GM21619 (cell line): ENCODE data around the gene IGFALS.

ENCODE experiments used
- ATAC-seq: cut with Tn5 transposase; IDR thresholded peaks from one replicate; pipeline ENCODE4 v1.9.1; 2021; ENCODE audit not compliant: unreplicated experiment

Gene IGFALS

GRCh38 chr16:1767116-1767994 lies 26.1 kb downstream of the IGFALS start:
- ATAC-seq, result no peak

GRCh38 chr16:1766701-1767100 lies 26.8 kb downstream of the IGFALS start:
- ATAC-seq, result no peak

GRCh38 chr16:1766231-1766630 lies 27.3 kb downstream of the IGFALS start:
- no peak for ATAC-seq

GRCh38 chr16:1765826-1766225 lies 27.7 kb downstream of the IGFALS start:
- no peak for ATAC-seq

GRCh38 chr16:1764971-1765370 lies 28.5 kb downstream of the IGFALS start:
- no peak for ATAC-seq

GRCh38 chr16:1763521-1764511 lies 29.7 kb downstream of the IGFALS start:
- ATAC-seq, result no peak

GRCh38 chr16:1762879-1763520 lies 30.5 kb downstream of the IGFALS start:
- ATAC-seq, result no peak

- no peak for ATAC-seq
These were observed 31.2 kb downstream of the IGFALS start for GRCh38 chr16:1762196-1762878.

- ATAC-seq, result no peak
These were observed 31.8 kb downstream of the IGFALS start for GRCh38 chr16:1761751-1762150.

- no peak for ATAC-seq
These were observed 32.6 kb downstream of the IGFALS start for GRCh38 chr16:1760911-1761310.

- ATAC-seq, result no peak
These were observed 34.0 kb downstream of the IGFALS start for GRCh38 chr16:1759511-1759910.

- ATAC-seq, result no peak
These were observed 34.6 kb downstream of the IGFALS start for GRCh38 chr16:1758923-1759322.

GRCh38 chr16:1757714-1758461 lies 35.6 kb downstream of the IGFALS start:
- no peak for ATAC-seq

GRCh38 chr16:1754204-1754603 lies 39.3 kb downstream of the IGFALS start:
- no peak for ATAC-seq

GRCh38 chr16:1752853-1753252 lies 40.7 kb downstream of the IGFALS start:
- no peak for ATAC-seq

- no peak for ATAC-seq
These were observed 41.6 kb downstream of the IGFALS start for GRCh38 chr16:1751946-1752345.

- no peak for ATAC-seq
These were observed 44.1 kb downstream of the IGFALS start for GRCh38 chr16:1749152-1750117.

GRCh38 chr16:1747934-1748333 lies 45.6 kb downstream of the IGFALS start:
- ATAC-seq, result no peak

- no peak for ATAC-seq
These were observed 46.8 kb downstream of the IGFALS start for GRCh38 chr16:1746693-1747195.
